ENCODE data around the gene MARCKS.
A peak's percentile ranks its signal among the peaks of the same experiment; 100 is the strongest.

- peak; percentile 56 to 85 for TF ChIP-seq POLR2A (IDR thresholded peaks at IDR 0.05)
- peak in 1 of 6 experiments; percentile 9 for TF ChIP-seq CTCF (IDR thresholded peaks at IDR 0.05)
Measured at GRCh38 chr6:113856625-113857555, at the start of gene MARCKS.

All from Peyer's patch (tissue), 4 donors.